Amniotic stem cell (primary cell): ENCODE results near the gene ABCC2.

Experiments
- DNase-seq: peaks from one replicate; lab custom pipeline; 2025; lab: John Stamatoyannopoulos, UW

The ABCC2 gene

DNA sequence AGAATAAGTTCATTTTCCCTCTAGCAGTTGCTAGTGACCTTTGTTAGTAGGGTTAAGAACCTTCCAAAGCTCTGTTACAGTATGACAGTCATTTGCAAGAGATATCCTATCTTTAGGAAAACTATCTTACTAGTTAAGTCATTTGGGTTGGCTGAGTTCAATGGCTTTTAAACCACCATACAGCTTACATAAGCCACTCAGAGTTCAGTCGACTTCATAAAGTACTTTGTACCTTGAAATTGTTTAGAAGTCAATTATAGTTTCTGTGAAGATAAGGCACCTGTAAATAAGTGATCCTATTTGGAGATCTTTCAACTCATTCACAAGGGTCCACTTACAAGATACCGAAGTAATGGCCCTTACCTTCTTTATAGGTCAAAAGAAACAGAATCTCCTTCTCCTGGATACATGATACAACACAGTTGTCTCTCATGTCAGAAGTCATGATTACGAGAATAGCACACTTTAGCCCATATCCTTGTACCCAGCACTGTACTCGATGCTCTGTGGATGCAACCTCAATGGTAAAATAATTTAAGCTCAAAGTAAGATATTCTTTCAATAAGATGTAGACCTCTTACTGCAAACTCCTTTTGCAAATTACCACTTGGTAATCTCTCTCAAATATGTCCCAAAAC, 11.9 kb upstream of the ABCC2 start:
- DNase-seq, result no peak

DNA sequence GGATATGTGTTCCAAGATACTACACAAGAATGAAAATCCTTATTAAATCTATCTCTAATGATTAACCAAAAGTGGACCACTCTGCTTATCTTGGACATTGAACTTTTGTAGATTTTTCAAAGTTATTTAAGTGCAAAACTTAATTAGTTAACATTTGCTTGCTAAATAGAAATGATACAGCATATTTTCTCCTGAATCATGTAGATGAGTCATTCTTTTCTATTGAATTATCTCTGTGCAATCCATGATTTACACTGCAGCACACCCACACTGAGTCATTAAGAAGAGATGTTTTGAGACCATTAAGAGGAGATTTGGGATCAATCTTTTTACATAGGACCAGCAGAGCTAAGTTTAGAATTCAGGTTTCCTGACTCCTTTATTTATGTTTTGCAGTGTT, 6.6 kb upstream of the ABCC2 start:
- DNase-seq, result peak; percentile 58

DNA sequence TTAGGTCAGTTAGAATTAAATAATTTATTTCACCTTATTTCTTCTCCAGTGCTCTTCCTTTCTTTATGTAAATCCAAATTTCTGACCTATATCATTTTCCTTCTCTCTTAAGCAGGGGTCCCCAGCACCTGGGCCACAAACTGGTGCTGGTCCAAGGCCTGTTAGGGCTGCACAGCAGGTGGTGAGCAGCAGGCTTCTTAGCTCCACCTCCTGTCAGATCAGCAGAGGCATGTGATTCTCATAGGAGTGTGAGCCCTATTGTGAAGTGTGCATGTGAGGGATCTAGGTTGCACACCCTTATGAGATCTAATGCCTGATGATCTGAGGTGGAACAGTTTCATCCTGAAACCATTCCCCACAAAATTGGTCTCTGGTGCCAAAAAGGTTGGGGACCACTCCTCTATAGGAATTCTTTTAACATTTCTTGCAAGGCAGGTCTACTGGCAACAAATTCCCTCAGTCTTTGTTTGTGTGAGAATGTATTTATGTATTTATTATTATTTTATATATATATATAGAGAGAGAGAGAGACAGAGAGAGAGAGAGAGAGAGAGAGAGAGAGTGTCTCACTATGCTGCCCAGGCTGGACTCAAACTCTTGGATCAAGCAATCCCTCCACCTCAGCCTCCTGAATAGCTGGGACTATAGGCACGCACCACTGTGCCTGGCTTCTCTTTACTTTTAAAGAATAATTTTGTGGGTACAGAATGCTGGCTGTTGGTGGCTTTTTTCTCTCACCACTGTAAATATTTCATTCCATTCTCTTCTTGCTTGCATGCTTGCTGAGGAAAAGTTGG, 4.3 kb upstream of the ABCC2 start:
- DNase-seq, result no peak

DNA sequence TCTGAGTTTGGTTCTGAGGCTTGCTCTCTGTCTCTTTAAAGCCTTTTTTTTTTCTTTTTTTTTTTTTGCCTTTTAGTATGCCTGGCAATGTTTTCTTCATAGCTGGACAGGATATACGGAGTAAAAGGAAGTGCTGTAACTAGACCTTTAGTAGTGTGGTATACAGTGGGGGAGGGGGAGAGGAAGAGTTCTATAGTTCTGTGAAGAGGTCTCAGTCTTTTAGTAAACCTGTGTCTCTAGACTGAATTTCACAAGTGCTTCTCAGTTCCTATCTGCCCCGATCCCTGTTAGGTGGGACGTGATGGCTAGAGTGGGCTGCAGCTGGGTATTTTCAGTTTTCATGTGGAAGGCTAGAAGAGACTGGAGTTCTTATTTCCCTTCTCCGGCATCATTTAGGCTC, 3.1 kb upstream of the ABCC2 start:
- no peak for DNase-seq

DNA sequence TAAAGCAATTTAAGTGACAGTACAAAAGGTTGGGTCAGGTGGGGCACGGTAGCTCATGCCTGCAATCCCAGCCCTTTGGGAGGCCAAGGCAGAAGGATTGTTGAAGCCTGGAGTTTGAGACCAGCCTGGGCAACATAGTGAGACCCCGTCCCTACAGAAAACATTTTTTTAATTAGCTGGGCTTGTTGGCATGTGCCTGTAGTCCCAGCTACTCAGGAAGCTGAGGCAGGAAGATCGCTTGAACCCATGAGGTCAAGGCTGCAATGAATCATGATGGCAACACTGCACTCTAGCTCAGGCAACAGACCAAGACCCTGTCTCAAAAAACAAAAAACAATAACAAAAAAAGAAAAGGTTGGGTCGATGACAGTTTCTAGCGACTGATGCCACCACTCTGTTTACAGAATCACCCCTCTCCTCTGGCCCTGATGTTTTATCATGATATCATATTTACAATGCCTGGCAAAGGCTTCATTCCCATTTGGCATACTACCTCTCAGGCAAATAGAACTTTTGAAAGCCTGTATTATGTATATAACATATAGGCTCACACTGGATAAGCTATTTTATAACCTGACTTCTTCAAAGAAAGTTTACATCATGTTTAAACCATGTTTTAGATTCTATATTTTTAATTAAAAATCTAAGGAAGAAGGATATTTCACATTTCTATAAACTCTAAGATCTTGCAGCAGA, 558 bp upstream of the ABCC2 start:
- DNase-seq, result no peak

DNA sequence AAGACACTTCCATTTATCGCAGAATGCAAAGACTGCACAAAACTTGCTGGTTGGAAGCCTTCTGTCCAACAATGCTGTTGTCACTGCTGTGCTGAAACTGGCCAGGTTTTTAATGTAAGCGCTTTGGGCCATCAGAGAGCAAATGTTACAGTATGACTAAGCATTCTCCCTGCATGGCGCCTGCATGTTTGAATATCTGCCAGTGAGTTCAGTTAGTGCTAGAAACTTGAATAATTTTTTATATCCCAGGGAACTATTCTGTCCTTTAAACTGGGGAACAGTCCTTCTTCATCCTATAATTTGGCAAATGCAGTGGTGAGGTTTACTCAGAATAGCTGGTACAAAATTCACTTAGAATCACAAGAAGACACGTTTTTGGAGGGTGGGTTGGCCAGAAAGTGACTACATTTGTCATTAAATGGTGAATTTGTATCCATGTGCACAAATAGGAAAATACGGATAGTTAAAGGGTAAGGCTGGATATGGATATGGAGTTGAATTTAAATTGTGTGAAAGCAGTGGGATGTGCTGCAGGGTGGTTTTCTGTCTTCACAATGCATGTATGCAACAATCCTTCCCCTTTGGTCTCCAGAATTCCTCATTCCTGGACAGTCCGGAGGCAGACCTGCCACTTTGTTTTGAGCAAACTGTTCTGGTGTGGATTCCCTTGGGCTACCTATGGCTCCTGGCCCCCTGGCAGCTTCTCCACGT, 1.7 kb downstream of the ABCC2 start:
- no peak for DNase-seq

DNA sequence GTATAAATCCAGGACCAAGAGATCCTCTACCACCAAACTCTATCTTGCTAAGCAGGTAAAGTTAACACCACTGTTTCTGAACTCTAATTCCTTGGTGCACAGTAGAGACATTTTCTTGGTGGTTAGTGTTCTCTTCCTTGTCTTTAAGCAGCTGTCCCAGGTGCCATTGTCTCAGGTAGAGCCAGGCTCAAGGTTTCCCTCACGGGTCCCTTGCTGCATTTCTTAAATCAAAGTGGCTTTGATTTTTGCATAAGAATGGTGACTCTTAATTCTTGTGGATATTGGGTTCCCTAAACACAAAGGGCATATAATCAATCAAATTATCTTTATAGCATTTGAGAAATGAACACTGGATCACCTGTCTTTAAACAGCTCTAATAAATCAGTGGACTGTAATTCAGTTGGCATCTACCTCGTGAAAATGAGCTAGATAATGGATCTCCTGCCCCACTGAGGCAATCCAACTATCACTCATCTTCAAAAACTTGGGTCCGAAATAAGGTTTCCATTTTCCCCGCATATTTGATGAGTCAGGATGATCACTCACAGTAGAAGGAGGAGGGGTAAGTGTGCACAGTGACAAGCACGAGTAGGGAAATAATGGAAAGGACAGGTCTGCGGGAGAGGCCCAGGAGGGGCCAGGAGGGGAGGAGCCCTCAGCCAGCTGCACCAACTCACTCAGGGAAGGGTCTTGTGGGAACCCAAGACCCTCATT, 2.4 kb downstream of the ABCC2 start:
- no peak for DNase-seq

DNA sequence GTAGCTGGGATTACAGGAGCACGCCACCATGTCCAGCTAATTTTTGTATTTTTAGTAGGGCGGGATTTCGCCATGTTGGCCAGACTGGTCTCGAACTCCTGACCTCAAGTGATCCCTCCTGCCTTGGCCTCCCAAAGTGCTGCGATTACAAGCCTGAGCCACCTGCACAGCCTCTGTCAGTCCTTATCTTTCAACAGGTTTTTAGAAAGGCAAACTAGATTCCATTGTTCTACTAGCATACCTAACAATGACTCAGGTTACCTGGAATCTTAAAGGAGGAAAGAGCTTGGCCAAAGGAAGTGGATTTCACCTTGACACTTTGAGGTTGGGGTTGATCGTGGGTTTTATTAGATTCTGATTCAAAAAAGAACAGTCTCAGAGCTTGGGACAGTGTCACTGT, 3.2 kb downstream of the ABCC2 start:
- DNase-seq, result no peak

DNA sequence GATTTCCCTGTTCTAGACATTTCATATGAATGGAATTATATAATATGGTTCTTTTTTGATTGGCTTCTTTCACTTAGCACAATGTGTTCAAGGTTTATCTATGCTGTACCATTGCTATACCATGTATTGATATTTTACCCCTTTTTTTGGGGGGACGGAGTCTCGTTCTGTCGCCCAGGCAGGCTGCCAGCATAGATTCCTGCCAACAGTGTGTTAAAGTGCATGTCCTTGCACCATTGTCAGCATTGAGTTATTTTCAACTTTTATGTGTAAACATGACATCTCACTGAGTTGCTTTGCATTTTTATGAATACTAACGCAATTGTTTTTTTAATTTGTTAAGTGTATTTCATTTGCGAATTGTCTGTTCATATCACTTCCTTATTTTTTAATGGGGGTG, 4.9 kb downstream of the ABCC2 start:
- DNase-seq, result no peak

DNA sequence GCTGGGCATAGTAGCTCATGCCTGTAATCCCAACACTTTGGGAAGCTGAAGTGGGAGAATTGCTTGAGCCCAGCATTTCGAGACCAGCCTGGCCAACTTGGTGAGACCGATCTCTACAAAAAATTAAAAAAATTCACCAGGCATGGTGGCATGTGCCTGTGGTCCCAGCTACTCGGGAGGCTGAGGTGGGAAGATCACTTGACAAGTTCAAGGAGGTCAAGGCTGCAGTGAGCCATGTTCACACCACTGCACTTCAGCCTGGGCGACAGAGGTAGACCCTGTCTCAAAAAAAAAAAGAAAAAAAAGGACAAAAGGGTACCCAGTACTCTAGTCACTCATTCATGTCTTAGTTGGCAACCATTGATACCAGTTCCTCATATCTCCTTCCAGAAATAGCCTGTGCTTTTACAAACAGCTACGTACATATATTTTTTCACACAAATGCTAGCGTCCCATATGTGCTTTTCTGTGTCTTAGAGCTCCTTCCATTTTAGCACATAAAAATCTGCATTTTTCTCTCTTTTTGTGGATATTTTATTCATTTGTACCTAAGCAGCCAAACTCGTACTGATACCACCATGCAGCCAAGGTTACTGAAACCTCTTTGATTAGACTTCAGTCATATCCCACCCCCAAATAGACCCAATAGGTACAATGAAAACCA, 5.5 kb downstream of the ABCC2 start:
- DNase-seq, result no peak

DNA sequence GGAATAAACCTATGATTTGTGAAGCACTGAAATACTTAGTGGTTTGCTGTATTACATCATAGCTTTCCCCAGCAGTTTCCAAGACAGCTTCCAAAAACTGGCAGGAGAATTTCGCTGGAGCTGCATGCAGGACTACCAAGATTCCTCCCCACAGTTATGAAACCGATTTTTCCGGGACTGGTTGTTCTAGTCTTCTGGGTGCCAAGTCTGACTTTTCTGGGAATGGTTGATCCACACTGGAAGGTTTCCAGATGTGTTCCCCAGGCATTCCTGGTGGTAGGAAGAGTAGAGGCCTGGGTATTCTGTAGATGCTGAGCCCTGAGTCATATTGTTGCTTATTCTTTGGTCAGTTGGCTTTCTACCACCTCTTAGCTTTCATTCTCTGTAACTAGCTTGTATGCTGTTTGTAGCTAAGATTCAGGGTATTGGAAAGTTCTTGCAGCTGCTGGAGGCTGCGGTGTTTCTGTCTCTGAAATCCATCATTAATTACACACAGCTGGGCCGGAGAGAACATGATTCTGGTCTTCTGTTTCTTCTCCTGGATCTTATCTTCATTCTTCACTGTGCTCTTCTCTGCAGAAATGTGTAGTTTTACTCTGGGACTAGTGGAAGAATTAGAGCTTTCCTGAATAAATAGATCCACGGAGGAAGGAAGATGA, 6.3 kb downstream of the ABCC2 start:
- peak; percentile 30 for DNase-seq

DNA sequence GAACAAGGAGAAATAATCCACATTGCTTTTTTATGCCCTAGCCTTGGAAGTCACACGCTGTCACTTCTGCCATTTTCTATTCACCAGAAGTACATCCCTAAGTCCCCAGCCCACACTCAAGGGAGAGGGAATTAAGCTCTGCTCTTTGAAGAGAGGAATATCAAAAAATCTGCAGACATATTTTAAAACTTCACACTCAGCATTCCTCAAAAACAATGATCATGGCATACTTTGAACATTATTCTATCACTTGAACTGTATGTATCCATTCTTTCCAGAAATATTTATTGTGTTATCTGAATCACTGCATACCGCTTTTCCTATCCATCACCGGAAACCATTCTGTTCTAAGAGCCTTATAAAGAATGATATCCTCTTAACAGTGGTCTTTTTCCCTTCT, 9.4 kb downstream of the ABCC2 start:
- no peak for DNase-seq

DNA sequence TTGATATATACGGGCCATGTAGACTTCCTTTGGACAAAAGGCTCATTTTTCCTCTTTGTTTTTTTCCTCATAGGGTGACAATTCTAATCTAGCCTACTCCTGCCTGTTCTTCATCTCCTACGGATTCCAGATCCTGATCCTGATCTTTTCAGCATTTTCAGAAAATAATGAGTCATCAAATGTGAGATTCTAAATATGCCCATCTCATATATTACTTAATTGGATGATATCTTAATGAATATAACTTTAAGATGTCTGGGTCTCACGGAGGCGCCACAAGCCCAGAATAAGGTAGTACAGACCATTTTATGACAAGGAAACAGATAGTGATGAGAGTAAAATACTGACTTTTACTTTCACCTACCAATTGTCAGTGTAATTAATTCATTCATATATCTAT, 11.4 kb downstream of the ABCC2 start:
- no peak for DNase-seq

DNA sequence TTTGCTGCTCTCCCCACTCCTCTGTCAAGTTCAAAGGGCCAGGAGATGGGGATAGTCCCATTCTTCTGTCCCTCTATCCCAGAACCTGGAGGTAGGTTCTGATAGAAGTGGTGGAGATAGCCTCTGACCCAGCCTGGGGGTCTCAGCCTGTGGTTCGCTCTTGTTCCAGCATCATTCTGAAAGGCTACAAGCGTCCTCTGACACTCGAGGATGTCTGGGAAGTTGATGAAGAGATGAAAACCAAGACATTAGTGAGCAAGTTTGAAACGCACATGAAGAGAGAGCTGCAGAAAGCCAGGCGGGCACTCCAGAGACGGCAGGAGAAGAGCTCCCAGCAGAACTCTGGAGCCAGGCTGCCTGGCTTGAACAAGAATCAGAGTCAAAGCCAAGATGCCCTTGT, 14.5 kb downstream of the ABCC2 start:
- no peak for DNase-seq

DNA sequence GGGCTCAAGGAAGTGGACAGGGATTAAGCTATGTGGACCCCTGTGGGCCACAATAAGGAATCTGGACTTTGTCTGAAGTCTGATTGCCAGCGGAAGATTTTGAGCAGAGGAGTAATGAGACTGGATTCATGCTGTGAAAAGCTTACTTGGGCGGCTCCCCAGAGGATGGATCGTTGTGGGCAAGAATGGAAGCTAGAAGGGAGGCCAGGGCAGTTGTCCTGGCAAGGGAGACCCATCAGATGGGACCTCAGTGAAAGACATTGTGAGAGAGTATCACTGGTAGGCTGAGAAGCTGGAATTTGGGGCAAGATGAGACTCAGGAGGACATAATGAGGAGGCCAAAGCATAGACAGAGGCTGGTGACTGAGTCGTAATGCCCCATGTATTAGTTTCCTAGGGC, 15.6 kb downstream of the ABCC2 start:
- no peak for DNase-seq

DNA sequence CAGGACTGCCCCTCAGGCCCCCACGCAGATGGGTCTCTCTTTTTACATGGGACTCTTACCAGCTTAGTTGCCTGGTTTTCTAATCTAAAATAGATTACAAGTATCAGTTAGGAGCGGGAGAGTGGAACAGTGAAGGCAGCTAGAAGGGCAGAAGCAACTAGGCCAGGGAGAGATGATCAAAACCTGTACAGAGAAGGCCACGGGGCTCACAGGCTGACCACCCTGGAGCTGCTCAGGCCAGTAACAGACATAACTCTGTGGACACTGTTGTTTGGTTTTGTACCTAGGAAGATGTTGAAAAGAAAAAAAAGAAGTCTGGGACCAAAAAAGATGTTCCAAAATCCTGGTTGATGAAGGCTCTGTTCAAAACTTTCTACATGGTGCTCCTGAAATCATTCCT, 16.5 kb downstream of the ABCC2 start:
- no peak for DNase-seq

DNA sequence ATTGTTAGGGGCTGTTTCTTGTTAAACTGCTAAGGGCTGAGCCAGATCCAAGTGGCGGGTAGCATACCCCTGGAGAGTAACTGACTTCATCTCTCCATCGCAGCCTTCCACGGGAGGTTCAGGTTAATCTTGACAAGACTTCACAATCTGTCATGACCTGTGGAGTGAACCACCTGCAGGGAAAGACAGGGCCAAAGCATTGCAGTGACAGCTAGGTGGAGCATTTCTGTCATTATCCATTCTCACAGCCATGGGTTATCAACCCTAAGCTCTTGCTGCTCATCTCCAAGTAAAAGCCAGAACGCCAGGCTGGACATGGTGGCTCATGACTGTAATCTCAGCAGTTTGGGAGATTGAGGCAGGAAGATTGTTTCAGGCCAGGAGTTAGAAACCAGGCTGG, 17.2 kb downstream of the ABCC2 start:
- no peak for DNase-seq

DNA sequence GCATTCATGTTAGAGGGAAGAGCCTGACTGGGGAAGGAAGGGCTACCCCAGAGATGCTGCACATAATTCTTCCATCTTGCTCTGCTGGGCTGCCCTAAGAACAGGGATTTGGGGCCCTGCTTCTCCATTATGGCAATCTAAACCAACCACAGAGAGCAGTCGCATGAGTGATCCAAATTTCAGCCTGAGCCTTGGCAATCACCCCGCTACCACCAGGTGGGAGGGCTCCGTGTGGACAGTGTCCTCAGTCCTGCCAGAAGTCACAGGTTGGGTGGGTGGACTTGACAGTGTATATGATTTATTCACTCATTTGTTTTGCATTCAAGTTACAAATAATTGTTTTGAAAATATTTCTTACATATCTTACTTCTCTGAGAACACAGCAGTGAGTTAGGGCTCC, 22.0 kb downstream of the ABCC2 start:
- no peak for DNase-seq

DNA sequence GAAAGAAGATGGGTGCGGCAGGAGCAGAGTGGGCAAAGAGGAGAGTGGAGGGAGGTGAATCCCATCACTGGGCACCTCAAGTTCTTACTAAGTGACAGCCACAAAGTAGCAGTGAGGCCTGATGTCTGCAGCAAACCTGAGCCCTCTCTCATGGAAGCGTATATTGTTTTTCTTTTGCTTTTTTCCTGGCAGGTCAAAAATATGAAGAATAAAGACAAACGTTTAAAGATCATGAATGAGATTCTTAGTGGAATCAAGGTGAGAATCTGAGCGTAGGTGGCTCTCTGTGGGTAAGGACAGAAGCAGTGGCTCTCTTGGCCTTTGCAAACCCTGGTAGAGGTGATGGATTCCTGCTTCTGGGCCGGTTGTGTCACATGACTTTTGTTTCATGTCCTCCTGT, 22.8 kb downstream of the ABCC2 start:
- DNase-seq, result no peak

DNA sequence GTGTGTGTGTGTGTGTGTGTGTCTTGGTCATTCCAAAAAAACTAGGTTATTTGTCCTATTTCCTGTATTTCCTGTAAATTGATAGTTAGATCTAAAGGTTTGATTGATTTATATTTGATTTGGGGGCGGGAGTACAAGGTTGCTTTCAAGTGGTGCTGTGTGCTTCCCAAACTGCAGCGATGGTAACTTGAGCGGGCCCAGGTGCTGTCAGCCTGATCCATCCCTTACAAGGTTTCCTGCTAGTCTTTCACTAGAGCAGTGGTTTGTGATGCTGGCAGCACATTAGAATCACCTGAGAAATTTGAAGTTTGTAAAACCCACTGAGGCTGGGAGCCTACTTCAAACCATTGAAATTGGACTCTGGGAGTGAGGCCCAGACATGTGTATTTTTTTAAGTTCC, 23.7 kb downstream of the ABCC2 start:
- DNase-seq, result no peak

DNA sequence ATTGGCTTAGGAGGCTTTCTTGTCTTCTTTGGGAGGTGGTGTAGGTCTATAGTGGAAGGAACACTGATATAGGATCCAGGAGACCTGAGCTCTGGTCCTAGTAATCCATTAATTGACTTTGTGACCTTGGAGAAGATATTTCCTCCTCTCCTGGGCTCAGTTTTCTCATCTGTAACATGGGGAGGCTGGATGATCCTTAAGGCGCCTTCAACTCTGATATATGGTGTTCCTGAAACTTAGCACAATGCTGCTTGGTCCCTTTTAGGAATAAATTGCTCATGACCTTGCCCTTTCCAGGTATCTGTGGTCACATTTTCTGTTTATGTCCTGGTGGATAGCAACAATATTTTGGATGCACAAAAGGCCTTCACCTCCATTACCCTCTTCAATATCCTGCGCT, 25.3 kb downstream of the ABCC2 start:
- DNase-seq, result no peak
